ENCODE results near the gene ASTL.
A peak's percentile ranks its signal among the peaks of the same experiment; 100 is the strongest.

ASTL gene

GRCh38 chr2:96138179-96139145, at the start of gene ASTL:
TSS of gene ASTL (minus strand) at chr2:96138502. CDS start at chr2:96138436, 66 bp downstream.
- H3K27ac Mint-ChIP-seq: no peak within 1 kb of the TSS
- no peaks in the 10 kb centered on the region for H3K27me3 Mint-ChIP-seq
- H3K36me3 Mint-ChIP-seq: peaks cover 4% of the 10 kb centered on the region
- no peak within 1 kb of the TSS for H3K4me3 Mint-ChIP-seq
- peaks cover 20% of the 10 kb centered on the region for H3K4me1 Mint-ChIP-seq (ENCODE audit: low read depth)
- no peaks in the 10 kb centered on the region for H3K9me3 Mint-ChIP-seq (ENCODE audit: low read depth)

GRCh38 chr2:96186562-96186961, 48.3 kb upstream of the ASTL start:
- no peak overlapping the region for H3K27ac Mint-ChIP-seq
- H3K27me3 Mint-ChIP-seq: no peaks in the 10 kb centered on the region

DNA sequence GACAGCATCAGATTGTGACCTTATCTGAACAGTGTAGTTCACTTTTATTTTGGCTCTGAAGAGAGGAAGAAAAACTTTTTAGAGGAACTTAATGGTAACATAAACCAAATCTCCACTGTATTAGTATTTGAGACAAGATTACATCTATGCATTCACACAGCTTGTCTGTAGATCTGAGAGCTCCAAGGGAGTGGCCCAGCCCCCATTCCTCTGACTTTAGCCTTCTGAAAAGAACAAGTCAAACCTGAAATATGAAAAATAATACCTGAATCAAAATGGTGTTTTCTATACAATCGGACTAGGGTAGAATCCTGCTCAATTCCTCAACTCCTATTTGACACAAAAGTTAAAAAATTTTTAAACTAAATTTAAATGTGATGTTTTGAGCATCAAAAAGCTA, 47.2 kb upstream of the ASTL start:
- Mint-ChIP-seq H3K27me3 (no peaks in the 10 kb centered on the region), H3K27ac (peak overlapping the region; percentile 22), H3K4me1 (ENCODE audit: low read depth) (peaks cover 6% of the 10 kb centered on the region), H3K36me3 (peaks cover 2% of the 10 kb centered on the region), H3K9me3 (ENCODE audit: low read depth) (no peaks in the 10 kb centered on the region), H3K4me3 (no peak overlapping the region)

More at GRCh38 chr2:96186562-96186961, 48.3 kb upstream of the ASTL start:
- H3K4me1 Mint-ChIP-seq (ENCODE audit: low read depth): peaks cover 2% of the 10 kb centered on the region
- H3K4me3 Mint-ChIP-seq: no peak overlapping the region
- peaks cover 5% of the 10 kb centered on the region for H3K36me3 Mint-ChIP-seq
- no peaks in the 10 kb centered on the region for H3K9me3 Mint-ChIP-seq (ENCODE audit: low read depth)

- H3K27me3 Mint-ChIP-seq: no peaks in the 10 kb centered on the region
- peaks cover 2% of the 10 kb centered on the region for H3K36me3 Mint-ChIP-seq
- peak overlapping the region; percentile 41 for H3K27ac Mint-ChIP-seq
- H3K9me3 Mint-ChIP-seq (ENCODE audit: low read depth): no peaks in the 10 kb centered on the region
- H3K4me1 Mint-ChIP-seq (ENCODE audit: low read depth): peaks cover 7% of the 10 kb centered on the region
- H3K4me3 Mint-ChIP-seq: no peak overlapping the region
These were observed 46.7 kb upstream of the ASTL start for GRCh38 chr2:96184989-96185388.

- Mint-ChIP-seq H3K4me1 (ENCODE audit: low read depth) (peaks cover 9% of the 10 kb centered on the region), H3K27ac (no peak overlapping the region), H3K27me3 (no peaks in the 10 kb centered on the region), H3K36me3 (peaks cover 2% of the 10 kb centered on the region), H3K4me3 (no peak overlapping the region), H3K9me3 (ENCODE audit: low read depth) (no peaks in the 10 kb centered on the region)
These were observed 45.9 kb upstream of the ASTL start for GRCh38 chr2:96184188-96184587.

GRCh38 chr2:96181529-96181928, 43.2 kb upstream of the ASTL start:
- Mint-ChIP-seq H3K27ac (no peak overlapping the region), H3K4me1 (ENCODE audit: low read depth) (peaks cover 9% of the 10 kb centered on the region), H3K9me3 (ENCODE audit: low read depth) (no peaks in the 10 kb centered on the region), H3K27me3 (no peaks in the 10 kb centered on the region), H3K4me3 (no peak overlapping the region), H3K36me3 (peaks cover 2% of the 10 kb centered on the region)

- H3K36me3 Mint-ChIP-seq: peaks cover 2% of the 10 kb centered on the region
- no peak overlapping the region for H3K4me3 Mint-ChIP-seq
- no peaks in the 10 kb centered on the region for H3K27me3 Mint-ChIP-seq
- H3K9me3 Mint-ChIP-seq (ENCODE audit: low read depth): no peaks in the 10 kb centered on the region
- no peak overlapping the region for H3K27ac Mint-ChIP-seq
- H3K4me1 Mint-ChIP-seq (ENCODE audit: low read depth): peaks cover 9% of the 10 kb centered on the region
These were observed 42.2 kb upstream of the ASTL start for GRCh38 chr2:96180521-96180920.

GRCh38 chr2:96180002-96180401, 41.7 kb upstream of the ASTL start:
- H3K36me3 Mint-ChIP-seq: peaks cover 2% of the 10 kb centered on the region
- no peaks in the 10 kb centered on the region for H3K27me3 Mint-ChIP-seq
- H3K4me1 Mint-ChIP-seq (ENCODE audit: low read depth): peaks cover 9% of the 10 kb centered on the region
- H3K27ac Mint-ChIP-seq: no peak overlapping the region
- no peak overlapping the region for H3K4me3 Mint-ChIP-seq
- no peaks in the 10 kb centered on the region for H3K9me3 Mint-ChIP-seq (ENCODE audit: low read depth)

DNA sequence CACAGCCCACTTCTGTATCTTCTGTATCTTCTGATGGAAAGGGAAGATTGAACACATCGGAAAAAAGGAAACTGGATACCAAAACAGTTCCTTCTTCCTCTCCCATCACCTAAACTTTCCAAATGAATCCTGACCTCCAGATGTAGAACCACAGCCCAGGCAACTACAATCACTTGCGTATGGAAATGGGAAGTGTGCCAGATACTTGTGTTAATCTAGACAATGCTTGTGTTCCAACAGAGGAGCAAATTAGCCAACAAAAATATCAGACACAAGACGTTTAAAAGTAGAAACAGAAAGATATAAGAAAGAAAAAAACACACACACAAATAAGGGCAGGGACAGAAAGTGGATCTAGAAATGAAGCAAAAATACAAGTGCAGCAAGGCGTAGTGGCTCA, 38.4 kb upstream of the ASTL start:
- H3K4me1 Mint-ChIP-seq (ENCODE audit: low read depth): peaks cover 24% of the 10 kb centered on the region
- no peaks in the 10 kb centered on the region for H3K36me3 Mint-ChIP-seq
- H3K27ac Mint-ChIP-seq: no peak overlapping the region
- H3K9me3 Mint-ChIP-seq (ENCODE audit: low read depth): no peaks in the 10 kb centered on the region
- no peaks in the 10 kb centered on the region for H3K27me3 Mint-ChIP-seq
- no peak overlapping the region for H3K4me3 Mint-ChIP-seq

GRCh38 chr2:96175951-96176350, 37.6 kb upstream of the ASTL start:
- Mint-ChIP-seq H3K27me3 (no peaks in the 10 kb centered on the region), H3K36me3 (no peaks in the 10 kb centered on the region), H3K9me3 (ENCODE audit: low read depth) (no peaks in the 10 kb centered on the region), H3K4me1 (ENCODE audit: low read depth) (peaks cover 24% of the 10 kb centered on the region), H3K27ac (no peak overlapping the region), H3K4me3 (no peak overlapping the region)

- H3K27me3 Mint-ChIP-seq: no peaks in the 10 kb centered on the region
- H3K27ac Mint-ChIP-seq: peak overlapping the region; percentile 80
- H3K4me3 Mint-ChIP-seq: peak overlapping the region; percentile 64
- H3K9me3 Mint-ChIP-seq (ENCODE audit: low read depth): no peaks in the 10 kb centered on the region
- no peaks in the 10 kb centered on the region for H3K36me3 Mint-ChIP-seq
- H3K4me1 Mint-ChIP-seq (ENCODE audit: low read depth): peaks cover 23% of the 10 kb centered on the region
These were observed 36.2 kb upstream of the ASTL start for GRCh38 chr2:96174251-96175144.

- no peaks in the 10 kb centered on the region for H3K36me3 Mint-ChIP-seq
- no peaks in the 10 kb centered on the region for H3K27me3 Mint-ChIP-seq
- no peak overlapping the region for H3K27ac Mint-ChIP-seq
- peaks cover 37% of the 10 kb centered on the region for H3K4me1 Mint-ChIP-seq (ENCODE audit: low read depth)
- H3K9me3 Mint-ChIP-seq (ENCODE audit: low read depth): no peaks in the 10 kb centered on the region
- no peak overlapping the region for H3K4me3 Mint-ChIP-seq
These were observed 33.5 kb upstream of the ASTL start for GRCh38 chr2:96171831-96172230.

DNA sequence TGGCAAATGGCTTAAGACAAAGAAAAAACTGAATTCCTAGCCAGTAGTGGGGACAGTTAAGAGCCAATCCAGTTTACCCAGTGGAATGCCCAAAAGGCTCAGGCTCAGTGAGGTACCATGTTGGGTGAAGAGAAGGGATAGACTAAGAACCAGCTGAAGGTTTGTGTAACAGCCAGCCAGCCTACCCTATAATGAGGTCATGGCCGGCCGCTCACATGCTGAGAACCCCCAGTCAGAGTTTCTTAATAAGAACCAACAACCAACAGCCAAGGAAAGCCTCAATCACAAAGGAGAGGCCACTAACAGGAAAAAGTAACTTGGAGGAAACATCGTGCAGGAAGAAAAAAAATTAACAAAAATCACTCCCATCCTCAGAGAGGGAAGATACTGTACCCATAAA, 32.3 kb upstream of the ASTL start:
- H3K9me3 Mint-ChIP-seq (ENCODE audit: low read depth): no peaks in the 10 kb centered on the region
- H3K27ac Mint-ChIP-seq: peak overlapping the region; percentile 34
- H3K36me3 Mint-ChIP-seq: no peaks in the 10 kb centered on the region

GRCh38 chr2:96169868-96170507, 31.7 kb upstream of the ASTL start:
- H3K4me3 Mint-ChIP-seq: no peak overlapping the region

More for the DNA sequence above, 32.3 kb upstream of the ASTL start:
- Mint-ChIP-seq H3K4me3 (no peak overlapping the region), H3K4me1 (ENCODE audit: low read depth) (peaks cover 41% of the 10 kb centered on the region), H3K27me3 (no peaks in the 10 kb centered on the region)

More at GRCh38 chr2:96169868-96170507, 31.7 kb upstream of the ASTL start:
- no peaks in the 10 kb centered on the region for H3K9me3 Mint-ChIP-seq (ENCODE audit: low read depth)
- no peaks in the 10 kb centered on the region for H3K27me3 Mint-ChIP-seq
- peaks cover 44% of the 10 kb centered on the region for H3K4me1 Mint-ChIP-seq (ENCODE audit: low read depth)
- no peak overlapping the region for H3K27ac Mint-ChIP-seq
- H3K36me3 Mint-ChIP-seq: no peaks in the 10 kb centered on the region
